A673 (cell line): Measurements from ENCODE around the gene SBF2. TPM values are rescaled to one million over a fixed set of nuclear protein-coding genes. Genes with fewer than 3 reads are reported as not detected.

Experiments
- BruUV-seq: library from RNA; stranded (reverse); fragments of 400-500 nt; replicated peaks from 2 replicates; lab custom pipeline; 2021; lab: Mats Ljungman, UMichigan
- CTCF ChIA-PET: fragments of 300-600 bp; sonication (Branson Sonifier 250); formaldehyde crosslinking; loops from one replicate; lab custom pipeline; 2022; ENCODE audit warnings: antibody characterized with exemption; lab: Charles Lee
- POLR2A ChIA-PET: fragments of 300-600 bp; sonication (Branson Sonifier 250); formaldehyde crosslinking; loops from one replicate; lab custom pipeline; 2022; ENCODE audit warnings: antibody characterized with exemption; ENCODE audit not compliant: low non-redundant PET; lab: Charles Lee
- DNase-seq: peaks from one replicate; pipeline ENCODE4 v3.0.0-alpha.2; 2015; ENCODE audit warnings: low spot score
- H3K27ac ChIP-seq: fragments of 200-600 bp; sonication (generic); 2 replicates; pipeline ENCODE4 v1.5.1; 2016; ENCODE audit warnings: mixed run types, low read depth, mild to moderate bottlenecking, mixed read lengths, antibody characterized with exemption, low read length; ENCODE audit not compliant: poor library complexity, severe bottlenecking
- H3K27me3 ChIP-seq: fragments of 200-600 bp; sonication (generic); replicated peaks from 2 replicates; pipeline ENCODE4 v1.6.1; 2017; ENCODE audit warnings: mixed run types, low read depth, mild to moderate bottlenecking, mixed read lengths, antibody characterized with exemption, low read length; ENCODE audit not compliant: insufficient read depth, poor library complexity
- H3K36me3 ChIP-seq: fragments of 200-600 bp; sonication (generic); 2 replicates; pipeline ENCODE4 v1.6.1; 2016; ENCODE audit warnings: mixed run types, mild to moderate bottlenecking, mixed read lengths, antibody characterized with exemption, low read length; ENCODE audit not compliant: insufficient read depth, poor library complexity, severe bottlenecking
- H3K4me1 ChIP-seq: fragments of 200-600 bp; sonication (generic); 2 replicates; pipeline ENCODE4 v1.6.1; 2017; ENCODE audit warnings: mixed run types, mild to moderate bottlenecking, mixed read lengths, antibody characterized with exemption, low read length; ENCODE audit not compliant: insufficient read depth, poor library complexity, severe bottlenecking
- H3K4me3 ChIP-seq: fragments of 200-600 bp; sonication (generic); 2 replicates; pipeline ENCODE4 v1.5.1; 2016; ENCODE audit warnings: low read depth, mixed run types, mild to moderate bottlenecking, mixed read lengths, low read length; ENCODE audit not compliant: poor library complexity, severe bottlenecking
- H3K9me3 ChIP-seq: fragments of 200-600 bp; sonication (generic); 2 replicates; pipeline ENCODE4 v1.6.1; 2016; ENCODE audit warnings: mixed run types, low read depth, mild to moderate bottlenecking, mixed read lengths, antibody characterized with exemption, low read length; ENCODE audit not compliant: poor library complexity, severe bottlenecking
- EZH2 ChIP-seq: fragments of 200-600 bp; sonication (generic); IDR thresholded peaks from 2 replicates; pipeline ENCODE4 v1.6.1; 2017; ENCODE audit warnings: borderline replicate concordance, low read depth, mild to moderate bottlenecking, mixed read lengths, antibody characterized with exemption, low read length; ENCODE audit not compliant: poor library complexity, severe bottlenecking
- intact Hi-C: fragments of 100-400 bp; cut with micrococcal nuclease; formaldehyde crosslinking; loops from one replicate; pipeline ENCODE4 v1.10.0; 2022; ENCODE audit not compliant: unreplicated experiment
- total RNA-seq: library from RNA; stranded (reverse); gene quantifications from 2 replicates; pipeline ENCODE4 v1.2.3, GENCODE V29; 2021
- TF ChIP-seq, protein P1 (sequence below): fragments of 300-800, 200-600 bp; sonication (generic); conservative IDR thresholded peaks from 2 replicates; pipeline ENCODE4 v1.5.1; 2017; ENCODE audit warnings: low read depth, mild to moderate bottlenecking, antibody characterized with exemption, low read length, moderate library complexity, mixed read lengths

The SBF2 gene
- total RNA-seq, 1 experiment from 2014 or later, result 31.8 TPM

DNA sequence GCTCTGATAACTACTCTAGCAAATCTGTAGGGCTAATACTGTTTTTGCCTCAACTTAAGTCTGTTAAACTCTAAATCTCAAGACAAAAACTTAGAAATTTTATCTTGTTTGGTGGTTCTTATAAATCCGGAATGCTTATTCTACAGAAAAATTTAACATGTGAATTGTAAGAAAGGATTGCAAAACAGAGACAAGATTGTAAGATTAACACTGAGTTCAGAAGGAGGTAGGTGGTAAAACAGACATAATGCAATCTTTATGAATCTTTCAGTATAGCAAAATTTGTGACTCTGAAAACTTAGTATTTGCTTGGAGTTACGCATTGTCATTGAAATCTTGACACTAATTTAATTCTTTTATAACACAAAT, 263.9 kb downstream of the SBF2 start:
- POLR2A ChIA-PET, result no interaction called here
- no peak overlapping the region for H3K4me3 ChIP-seq
- H3K36me3 ChIP-seq, result no peaks in the 10 kb centered on the region
- no TSS peak for BruUV-seq
- CTCF ChIA-PET, result no interaction called here
- H3K27me3 ChIP-seq, result no peaks in the 10 kb centered on the region
- no peak overlapping the region for H3K27ac ChIP-seq
- intact Hi-C loops, result no loop called here
- no peak for DNase-seq
- TF ChIP-seq, protein P1, sequence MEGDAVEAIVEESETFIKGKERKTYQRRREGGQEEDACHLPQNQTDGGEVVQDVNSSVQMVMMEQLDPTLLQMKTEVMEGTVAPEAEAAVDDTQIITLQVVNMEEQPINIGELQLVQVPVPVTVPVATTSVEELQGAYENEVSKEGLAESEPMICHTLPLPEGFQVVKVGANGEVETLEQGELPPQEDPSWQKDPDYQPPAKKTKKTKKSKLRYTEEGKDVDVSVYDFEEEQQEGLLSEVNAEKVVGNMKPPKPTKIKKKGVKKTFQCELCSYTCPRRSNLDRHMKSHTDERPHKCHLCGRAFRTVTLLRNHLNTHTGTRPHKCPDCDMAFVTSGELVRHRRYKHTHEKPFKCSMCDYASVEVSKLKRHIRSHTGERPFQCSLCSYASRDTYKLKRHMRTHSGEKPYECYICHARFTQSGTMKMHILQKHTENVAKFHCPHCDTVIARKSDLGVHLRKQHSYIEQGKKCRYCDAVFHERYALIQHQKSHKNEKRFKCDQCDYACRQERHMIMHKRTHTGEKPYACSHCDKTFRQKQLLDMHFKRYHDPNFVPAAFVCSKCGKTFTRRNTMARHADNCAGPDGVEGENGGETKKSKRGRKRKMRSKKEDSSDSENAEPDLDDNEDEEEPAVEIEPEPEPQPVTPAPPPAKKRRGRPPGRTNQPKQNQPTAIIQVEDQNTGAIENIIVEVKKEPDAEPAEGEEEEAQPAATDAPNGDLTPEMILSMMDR, result no peak
- no peak for TF ChIP-seq EZH2
- no peaks in the 10 kb centered on the region for H3K9me3 ChIP-seq
- H3K4me1 ChIP-seq, result peaks cover 3% of the 10 kb centered on the region

DNA sequence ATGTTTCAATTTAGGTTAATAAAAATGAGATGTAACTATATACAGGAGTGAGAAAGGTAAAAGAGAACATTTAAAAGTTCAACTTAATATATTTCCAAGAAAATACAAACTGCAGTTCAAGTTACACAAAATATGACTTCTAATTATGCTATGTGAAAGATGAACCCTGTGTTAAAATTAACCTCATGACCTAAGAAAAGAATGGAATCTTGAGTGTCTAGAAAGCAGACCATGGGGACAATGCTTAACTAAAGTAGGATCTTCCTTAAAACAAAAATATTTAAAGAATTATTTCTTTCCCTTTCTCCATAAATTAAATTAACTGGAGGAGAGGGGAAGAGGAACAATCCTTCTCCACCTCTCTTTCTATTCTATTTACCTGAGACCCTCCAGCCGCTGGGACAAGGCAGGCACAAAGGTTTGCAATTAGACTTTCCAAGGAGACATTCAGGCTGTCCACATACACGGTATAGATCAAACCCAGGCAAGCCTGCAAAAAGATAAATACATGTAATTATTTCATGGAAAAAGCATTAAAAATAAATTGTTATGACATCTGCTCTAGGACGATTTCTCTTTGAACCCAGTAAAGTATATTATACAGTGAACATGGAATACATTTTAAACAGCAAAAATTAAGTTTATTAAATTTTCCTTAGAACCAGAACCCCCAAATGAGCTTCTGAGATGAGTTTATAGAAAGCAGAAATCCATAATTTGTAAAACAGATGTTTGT, 264.5 kb downstream of the SBF2 start:
- ChIA-PET POLR2A (no interaction called here), CTCF (no interaction called here)
- TF ChIP-seq, protein P1, result no peak
- no peak for TF ChIP-seq EZH2
- H3K4me3 ChIP-seq, result no peak overlapping the region
- BruUV-seq, result no TSS peak
- no peaks in the 10 kb centered on the region for H3K36me3 ChIP-seq
- no peak overlapping the region for H3K27ac ChIP-seq
- no peaks in the 10 kb centered on the region for H3K27me3 ChIP-seq
- no peaks in the 10 kb centered on the region for H3K9me3 ChIP-seq
- no peak for DNase-seq
- intact Hi-C loops, result no loop called here
- H3K4me1 ChIP-seq, result peaks cover 3% of the 10 kb centered on the region

DNA sequence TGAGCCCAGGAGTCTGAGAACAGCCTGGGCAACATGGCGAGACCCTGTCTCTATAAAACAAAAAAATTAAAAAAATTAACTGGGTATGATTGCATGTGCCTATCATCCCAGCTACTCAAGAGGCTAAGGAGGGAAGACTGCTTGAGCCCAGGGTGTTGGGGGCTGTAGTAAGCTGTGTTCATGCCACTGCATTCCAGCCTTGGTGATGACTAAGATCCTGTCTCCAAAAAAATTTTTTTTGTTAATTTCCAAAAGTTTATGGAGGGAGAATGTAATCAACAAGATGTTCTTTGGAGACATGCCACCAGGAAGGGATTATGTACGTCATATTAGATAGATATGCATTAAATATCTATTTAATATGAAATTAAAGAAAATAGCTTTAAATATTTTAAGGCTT, 267.5 kb downstream of the SBF2 start:
- ChIA-PET CTCF (no interaction called here), POLR2A (interaction anchor here (0.6 kb wide), 1 partner anchor 831 kb away, joined by 4 read pairs; the partner anchor contains the start of gene ZBED5)
- BruUV-seq, result no TSS peak
- Histone ChIP-seq H3K27me3 (no peaks in the 10 kb centered on the region), H3K27ac (no peak overlapping the region), H3K4me1 (peaks cover 3% of the 10 kb centered on the region), H3K4me3 (no peak overlapping the region), H3K9me3 (no peaks in the 10 kb centered on the region), H3K36me3 (no peaks in the 10 kb centered on the region)
- intact Hi-C loops, result no loop called here
- TF ChIP-seq, protein P1, result no peak
- no peak for TF ChIP-seq EZH2
- peak; percentile 37 for DNase-seq
